ENCODE results near the gene ATF2.

GRCh38 chr2:175026385-175026784 lies 141.6 kb downstream of the ATF2 start:
- TF ChIP-seq CTCF (IDR thresholded peaks at IDR 0.05 in 8 of 11, conservative IDR thresholded peaks at IDR 0.05 in 3 of 11) (no peak), POLR2A (IDR thresholded peaks at IDR 0.05) (no peak)

Measured in spleen (tissue), 7 donors.